Measurements from ENCODE around the gene SLC6A8.

DNA sequence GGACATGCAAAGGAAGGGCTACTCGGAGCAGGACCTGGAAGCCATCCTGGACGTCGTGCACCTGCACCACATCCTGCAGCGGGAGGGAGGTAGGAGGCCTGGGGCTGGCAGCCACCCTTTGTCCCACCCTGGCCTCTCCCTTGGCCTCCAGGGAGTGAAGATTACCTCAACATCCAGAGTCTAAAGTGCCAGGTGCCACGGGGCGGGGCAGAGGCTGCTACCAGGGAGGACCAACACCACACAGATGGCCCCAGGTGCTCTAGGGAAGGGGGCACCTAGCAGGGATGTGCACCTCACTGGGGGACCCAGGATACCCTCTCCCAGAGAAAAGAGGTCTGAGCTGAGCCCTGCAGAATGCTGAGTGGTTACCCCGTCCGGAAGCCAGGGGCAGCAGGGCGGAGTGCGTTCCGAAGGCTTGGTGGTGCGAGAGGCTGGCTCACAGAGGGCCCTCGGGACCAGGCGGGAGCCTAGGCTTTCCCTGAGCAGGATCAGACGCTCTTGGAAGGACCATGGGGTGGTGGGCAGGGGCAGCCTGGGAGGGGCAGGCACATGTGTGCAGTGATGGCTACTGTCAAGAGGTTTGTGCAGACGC is 53.0 kb downstream of the SLC6A8 start:
- TF ChIP-seq, protein P1, sequence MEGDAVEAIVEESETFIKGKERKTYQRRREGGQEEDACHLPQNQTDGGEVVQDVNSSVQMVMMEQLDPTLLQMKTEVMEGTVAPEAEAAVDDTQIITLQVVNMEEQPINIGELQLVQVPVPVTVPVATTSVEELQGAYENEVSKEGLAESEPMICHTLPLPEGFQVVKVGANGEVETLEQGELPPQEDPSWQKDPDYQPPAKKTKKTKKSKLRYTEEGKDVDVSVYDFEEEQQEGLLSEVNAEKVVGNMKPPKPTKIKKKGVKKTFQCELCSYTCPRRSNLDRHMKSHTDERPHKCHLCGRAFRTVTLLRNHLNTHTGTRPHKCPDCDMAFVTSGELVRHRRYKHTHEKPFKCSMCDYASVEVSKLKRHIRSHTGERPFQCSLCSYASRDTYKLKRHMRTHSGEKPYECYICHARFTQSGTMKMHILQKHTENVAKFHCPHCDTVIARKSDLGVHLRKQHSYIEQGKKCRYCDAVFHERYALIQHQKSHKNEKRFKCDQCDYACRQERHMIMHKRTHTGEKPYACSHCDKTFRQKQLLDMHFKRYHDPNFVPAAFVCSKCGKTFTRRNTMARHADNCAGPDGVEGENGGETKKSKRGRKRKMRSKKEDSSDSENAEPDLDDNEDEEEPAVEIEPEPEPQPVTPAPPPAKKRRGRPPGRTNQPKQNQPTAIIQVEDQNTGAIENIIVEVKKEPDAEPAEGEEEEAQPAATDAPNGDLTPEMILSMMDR (conservative IDR thresholded peaks at IDR 0.05; ENCODE audit: low read length) = no peak
- TF ChIP-seq EZH2phosphoT487 (IDR thresholded peaks at IDR 0.05; ENCODE audit: borderline replicate concordance, low read depth, low read length) = no peak
